Stimulated activated CD4-positive, alpha-beta T cell treated with anti-CD3 and anti-CD28 coated beads, Interleukin-15, amount 100 ng/mL, for 48 hours (primary cell): ENCODE data around the gene SPR.

Experiments used
- DNase-seq, 2 donors: peaks; one replicate each; pipeline ENCODE4 v3.0.0-alpha.2; 2020; ENCODE audit warnings: low read depth in 2 of 2

The SPR gene

GRCh38 chr2:72931280-72931910 lies 44.2 kb downstream of the SPR start:
- DNase-seq, result no peak

GRCh38 chr2:72932045-72932740 lies 45.0 kb downstream of the SPR start:
- DNase-seq, result no peak

- DNase-seq, result no peak
Measured at GRCh38 chr2:72932805-72933204, 45.6 kb downstream of the SPR start.

GRCh38 chr2:72933207-72933606 lies 46.0 kb downstream of the SPR start:
- DNase-seq, result no peak

GRCh38 chr2:72933646-72934151 lies 46.5 kb downstream of the SPR start:
- DNase-seq, result no peak

GRCh38 chr2:72934683-72935610 lies 47.7 kb downstream of the SPR start:
- no peak for DNase-seq

- DNase-seq, result no peak
Measured at GRCh38 chr2:72935611-72935957, 48.4 kb downstream of the SPR start.

- DNase-seq, result no peak
Measured at GRCh38 chr2:72936660-72937355, 49.6 kb downstream of the SPR start.

GRCh38 chr2:72937356-72937669 lies 50.1 kb downstream of the SPR start:
- no peak for DNase-seq

- DNase-seq, result no peak
Measured at GRCh38 chr2:72938455-72938854, 51.2 kb downstream of the SPR start.

- no peak for DNase-seq
Measured at GRCh38 chr2:72940361-72940760, 53.2 kb downstream of the SPR start.

GRCh38 chr2:72940786-72941185 lies 53.6 kb downstream of the SPR start:
- DNase-seq, result no peak
